ENCODE measurements around the gene DRG2. TPM values are rescaled to one million over a fixed set of nuclear protein-coding genes. Genes with fewer than 3 reads are reported as not detected.

The DRG2 gene
- total and polyA plus RNA-seq, 2 of the 8 experiments (the other 6 are each of a cell fraction or from before 2014, with no cell fraction given), result 44.6 to 47.8 TPM

GRCh38 chr17:18043491-18043890 is 44.3 kb upstream of the DRG2 start:
- H3K27me3 ChIP-seq (replicated peaks in 1 of 4; ENCODE audit: control insufficient read depth in 3 of 4, extremely low read depth in 1 of 4, insufficient read depth in 3 of 4, low read length in 3 of 4), result peaks cover 0 to 6% (median 3%) of the 10 kb centered on the region in 4 experiments; a peak in 2 of 7 replicates
- POLR2A ChIA-PET (ENCODE audit: partially characterized antibody), result no interaction called here
- no peak overlapping the region for H4K5ac ChIP-seq (ENCODE audit: insufficient read length, low read depth, low read length)
- no peak overlapping the region for H2BK5ac ChIP-seq (ENCODE audit: low read depth, low read length)
- H2BK12ac ChIP-seq (ENCODE audit: low read depth, low read length), result no peak overlapping the region
- no peak overlapping the region for H3K4me2 ChIP-seq (ENCODE audit: insufficient read depth in 1 of 2, low read depth in 2 of 2, low read length in 2 of 2)
- H3K79me1 ChIP-seq (ENCODE audit: low read depth, low read length), result no peaks in the 10 kb centered on the region; the same call in 1 of the 2 replicates
- no peak overlapping the region for H2AK5ac ChIP-seq (ENCODE audit: low read depth, low read length)
- no peak overlapping the region for H2BK120ac ChIP-seq (replicated peaks; ENCODE audit: low read depth, low read length)
- no peak overlapping the region for H3K4me3 ChIP-seq (ENCODE audit: extremely low read depth in 1 of 4, insufficient read depth in 2 of 4, low read depth in 3 of 4, low read length in 4 of 4)
- peak; percentile 52 for FAIRE-seq
- peaks cover 4 to 5% of the 10 kb centered on the region in 2 experiments for H4K20me1 ChIP-seq (replicated peaks in 1 of 2; ENCODE audit: control insufficient read depth in 1 of 2, insufficient read depth in 2 of 2, low read length in 2 of 2)
- no peak for DNase-seq (ENCODE audit: low read depth in 1 of 2, low spot score in 2 of 2)
- H3K23me2 ChIP-seq (ENCODE audit: low read depth, low read length), result peaks cover 6% of the 10 kb centered on the region
- H3K56ac ChIP-seq (replicated peaks; ENCODE audit: insufficient read length, low read depth, low read length), result no peak overlapping the region
- no peak overlapping the region for H2BK15ac ChIP-seq (ENCODE audit: low read length)
- H2BK20ac ChIP-seq (ENCODE audit: low read length), result no peak overlapping the region
- H4K8ac ChIP-seq (ENCODE audit: extremely low read depth, insufficient read depth, low read length), result no peak overlapping the region
- TF ChIP-seq RAD21 (IDR thresholded peaks at IDR 0.05 in 1 of 2, conservative IDR thresholded peaks at IDR 0.05 in 1 of 2; ENCODE audit: low read depth in 2 of 2, low read length in 2 of 2) (peak; percentile 15 to 16; a peak in 1 of 4 replicates), POLR2AphosphoS5 (IDR thresholded peaks at IDR 0.05; ENCODE audit: low read depth, low read length) (no peak), CTCF (IDR thresholded peaks at IDR 0.05; ENCODE audit: control extremely low read depth in 1 of 3, insufficient read depth in 1 of 3, low read depth in 1 of 3, low read length in 3 of 3) (peak in 1 of 3 experiments; percentile 18; a peak in 1 of 4 replicates)
- H3K79me2 ChIP-seq (ENCODE audit: control insufficient read depth in 1 of 2, insufficient read depth in 2 of 2, low read length in 2 of 2), result peaks cover 0 to 11% of the 10 kb centered on the region in 2 experiments; a peak in 1 of 4 replicates
- 77% methylated on average over 1 of the region's 1 CpG; no CpG with 5 or more reads in 1 of the 2 experiments for WGBS, 2 experiments (ENCODE audit: extremely low coverage in 1 of 2, insufficient coverage in 1 of 2, insufficient read length in 1 of 2, insufficient replicate concordance in 2 of 2, low coverage in 1 of 2, low lambda C conversion rate in 2 of 2, missing lambda C conversion rate in 1 of 2)
- no peak overlapping the region for H3K4ac ChIP-seq (replicated peaks; ENCODE audit: insufficient read length, low read depth, low read length)
- H3K27ac ChIP-seq (ENCODE audit: low read depth, low read length), result no peak overlapping the region
- H2AFZ ChIP-seq (ENCODE audit: low read length), result no peak overlapping the region
- H3K9ac ChIP-seq (replicated peaks in 1 of 4; ENCODE audit: extremely low read depth in 1 of 4, low read depth in 3 of 4, low read length in 3 of 4), result no peak overlapping the region
- H4K91ac ChIP-seq (replicated peaks; ENCODE audit: insufficient read length, low read length), result no peak overlapping the region
- no peaks in the 10 kb centered on the region for H3K9me3 ChIP-seq (ENCODE audit: insufficient read depth in 2 of 2, low read depth in 1 of 2, low read length in 1 of 2)
- no peak overlapping the region for H3K14ac ChIP-seq (ENCODE audit: insufficient read length)
- H3K4me1 ChIP-seq (replicated peaks in 1 of 4; ENCODE audit: control insufficient read depth in 3 of 4, insufficient read depth in 4 of 4, low read length in 3 of 4), result peaks cover 0 to 4% (median 2%) of the 10 kb centered on the region in 4 experiments; a peak in 6 of 7 replicates
- peaks cover 0 to 8% (median 4%) of the 10 kb centered on the region in 4 experiments; a peak in 2 of 8 replicates for H3K36me3 ChIP-seq (ENCODE audit: control insufficient read depth in 2 of 4, insufficient read depth in 4 of 4, low read length in 3 of 4)
- H3K23ac ChIP-seq (ENCODE audit: insufficient read length), result no peak overlapping the region
- CTCF ChIA-PET (ENCODE audit: partially characterized antibody), result interaction anchor here (0.8 kb wide), 1 partner anchor 51 kb away, joined by 3 read pairs; no protein-coding TSS in a partner anchor
- no peak overlapping the region for H3K18ac ChIP-seq (ENCODE audit: extremely low read depth, low read length)
